ENCODE measurements around the gene ABL1. TPM values are rescaled to one million over a fixed set of nuclear protein-coding genes. Genes with fewer than 3 reads are reported as not detected.
"Not testable (repeated sequence)": the region's sequence is repeated elsewhere in the genome, so short reads cannot be mapped to it uniquely, and the experiment has no call there.

The ABL1 gene
- total RNA-seq: 21.6 TPM

- no peak for FAIRE-seq
These were observed at the start of gene ABL1 for GRCh38 chr9:130834371-130835336. TSS of gene ABL1 (plus strand) at chr9:130835254. CDS start at chr9:130835447, 193 bp downstream.

GRCh38 chr9:130785940-130786508 lies 49.0 kb upstream of the ABL1 start:
- DNase-seq (ENCODE audit: low spot score in 2 of 2) (no peak), FAIRE-seq (no peak)

More at GRCh38 chr9:130834371-130835336, at the start of gene ABL1:
- peak; percentile 87 to 91 for DNase-seq (ENCODE audit: low spot score in 2 of 2)

GRCh38 chr9:130786526-130786925 lies 48.5 kb upstream of the ABL1 start:
- no peak for FAIRE-seq
- DNase-seq (ENCODE audit: low spot score in 2 of 2): no peak

GRCh38 chr9:130789747-130790672 lies 45.0 kb upstream of the ABL1 start:
- no peak for DNase-seq (ENCODE audit: low spot score in 2 of 2)
- no peak for FAIRE-seq

- FAIRE-seq (no peak), DNase-seq (ENCODE audit: low spot score in 2 of 2) (no peak)
These were observed 43.7 kb upstream of the ABL1 start for GRCh38 chr9:130791303-130791894.

GRCh38 chr9:130793589-130793988 lies 41.5 kb upstream of the ABL1 start:
- FAIRE-seq (no peak), DNase-seq (ENCODE audit: low spot score in 2 of 2) (no peak)

GRCh38 chr9:130794021-130794420 lies 41.0 kb upstream of the ABL1 start:
- DNase-seq (ENCODE audit: low spot score in 2 of 2); FAIRE-seq: not testable (repeated sequence)

- not testable (repeated sequence) for FAIRE-seq; DNase-seq (ENCODE audit: low spot score in 2 of 2)
These were observed 40.6 kb upstream of the ABL1 start for GRCh38 chr9:130794423-130794822.

- no peak for FAIRE-seq
These were observed 40.0 kb upstream of the ABL1 start for GRCh38 chr9:130794923-130795495.

GRCh38 chr9:130803116-130803515 lies 31.9 kb upstream of the ABL1 start:
- not testable (repeated sequence) for DNase-seq (ENCODE audit: low spot score in 2 of 2); FAIRE-seq

More at GRCh38 chr9:130794923-130795495, 40.0 kb upstream of the ABL1 start:
- no peak for DNase-seq (ENCODE audit: low spot score in 2 of 2)

- FAIRE-seq (no peak), DNase-seq (ENCODE audit: low spot score in 2 of 2) (no peak)
These were observed 29.3 kb upstream of the ABL1 start for GRCh38 chr9:130805510-130806326.

- DNase-seq (ENCODE audit: low spot score in 2 of 2) (no peak), FAIRE-seq (no peak)
These were observed 28.7 kb upstream of the ABL1 start for GRCh38 chr9:130806327-130806716.

- no peak for DNase-seq (ENCODE audit: low spot score in 2 of 2)
- no peak for FAIRE-seq
These were observed 24.4 kb upstream of the ABL1 start for GRCh38 chr9:130810609-130811136.

GRCh38 chr9:130815242-130815808 lies 19.7 kb upstream of the ABL1 start:
- DNase-seq (ENCODE audit: low spot score in 2 of 2): no peak
- FAIRE-seq: no peak

GRCh38 chr9:130817914-130818313 lies 17.1 kb upstream of the ABL1 start:
- FAIRE-seq: no peak
- DNase-seq (ENCODE audit: low spot score in 2 of 2): no peak

- no peak for FAIRE-seq
These were observed 14.8 kb upstream of the ABL1 start for GRCh38 chr9:130820135-130820738.

GRCh38 chr9:130823435-130823834 lies 11.6 kb upstream of the ABL1 start:
- no peak for DNase-seq (ENCODE audit: low spot score in 2 of 2)
- FAIRE-seq: no peak

More at GRCh38 chr9:130820135-130820738, 14.8 kb upstream of the ABL1 start:
- no peak for DNase-seq (ENCODE audit: low spot score in 2 of 2)

- no peak for FAIRE-seq
- no peak for DNase-seq (ENCODE audit: low spot score in 2 of 2)
These were observed 11.0 kb upstream of the ABL1 start for GRCh38 chr9:130824079-130824478.

Measured in frontal cortex (tissue), 4 donors.